SU-DHL-6 (cell line): Measurements from ENCODE around the gene DUSP12.

ENCODE experiments used
- EZH2phosphoT487 ChIP-seq: fragments of 200-600 bp; sonication (generic), shearing (Covaris generic); conservative IDR thresholded peaks from 2 replicates; pipeline ENCODE4 v1.6.1; 2018; ENCODE audit warnings: mild to moderate bottlenecking, antibody characterized with exemption, low read length, moderate library complexity, mixed read lengths
- TF ChIP-seq, protein P1 (sequence below): fragments of 200-600 bp; sonication (generic); IDR thresholded peaks from one replicate; pipeline ENCODE4 v1.5.1; 2017; ENCODE audit warnings: antibody characterized with exemption, mild to moderate bottlenecking, low read length, moderate library complexity; ENCODE audit not compliant: insufficient read depth, poor library complexity, severe bottlenecking

DNA sequence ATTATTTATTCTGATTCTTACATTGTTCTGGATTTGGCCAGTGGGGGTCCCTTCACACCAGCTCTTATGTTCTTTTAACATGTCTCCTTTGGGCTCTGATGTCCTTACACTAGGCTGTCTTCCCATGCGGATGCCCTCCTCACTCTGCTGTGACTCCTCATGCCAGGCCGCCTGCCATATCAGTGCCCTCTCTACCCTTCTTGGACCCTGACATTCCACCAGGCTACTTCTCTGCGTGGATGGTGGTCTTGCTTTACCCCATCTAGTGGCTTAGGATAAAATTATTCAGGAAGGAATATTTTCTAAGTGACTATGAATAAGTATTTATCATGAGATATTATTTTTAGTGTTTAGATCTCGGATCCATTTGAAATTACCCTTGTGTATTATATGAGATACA is 37.8 kb downstream of the DUSP12 start:
- TF ChIP-seq, protein P1, sequence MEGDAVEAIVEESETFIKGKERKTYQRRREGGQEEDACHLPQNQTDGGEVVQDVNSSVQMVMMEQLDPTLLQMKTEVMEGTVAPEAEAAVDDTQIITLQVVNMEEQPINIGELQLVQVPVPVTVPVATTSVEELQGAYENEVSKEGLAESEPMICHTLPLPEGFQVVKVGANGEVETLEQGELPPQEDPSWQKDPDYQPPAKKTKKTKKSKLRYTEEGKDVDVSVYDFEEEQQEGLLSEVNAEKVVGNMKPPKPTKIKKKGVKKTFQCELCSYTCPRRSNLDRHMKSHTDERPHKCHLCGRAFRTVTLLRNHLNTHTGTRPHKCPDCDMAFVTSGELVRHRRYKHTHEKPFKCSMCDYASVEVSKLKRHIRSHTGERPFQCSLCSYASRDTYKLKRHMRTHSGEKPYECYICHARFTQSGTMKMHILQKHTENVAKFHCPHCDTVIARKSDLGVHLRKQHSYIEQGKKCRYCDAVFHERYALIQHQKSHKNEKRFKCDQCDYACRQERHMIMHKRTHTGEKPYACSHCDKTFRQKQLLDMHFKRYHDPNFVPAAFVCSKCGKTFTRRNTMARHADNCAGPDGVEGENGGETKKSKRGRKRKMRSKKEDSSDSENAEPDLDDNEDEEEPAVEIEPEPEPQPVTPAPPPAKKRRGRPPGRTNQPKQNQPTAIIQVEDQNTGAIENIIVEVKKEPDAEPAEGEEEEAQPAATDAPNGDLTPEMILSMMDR = no peak
- no peak for TF ChIP-seq EZH2phosphoT487
